ENCODE measurements around the gene PTPN23.

PTPN23 gene

DNA sequence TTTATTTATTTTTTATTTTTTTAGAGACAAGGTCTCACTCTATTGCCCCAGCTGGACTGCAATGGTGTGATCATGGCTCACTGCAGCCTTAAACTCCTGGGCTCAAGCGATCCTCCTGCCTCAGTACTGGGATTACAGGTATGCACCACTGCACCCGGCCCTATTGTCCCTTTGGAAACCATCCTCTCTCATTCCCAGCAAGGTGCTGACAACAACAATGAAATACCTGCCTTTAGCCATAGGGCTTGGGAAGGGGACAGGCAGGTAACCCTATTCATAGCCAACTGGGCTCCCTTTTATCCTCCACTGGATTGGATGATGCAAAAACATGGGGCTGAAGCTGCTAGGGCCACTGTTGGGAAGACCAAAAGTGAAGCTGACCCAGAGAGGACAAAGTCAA, 51.9 kb downstream of the PTPN23 start:
- ATAC-seq, result no peak
- TF ChIP-seq ZC3H10 (CRISPR knock-in tag; IDR thresholded peaks at IDR 0.05) (no peak), ZFP30 (CRISPR knock-in tag; IDR thresholded peaks at IDR 0.05) (no peak)

DNA sequence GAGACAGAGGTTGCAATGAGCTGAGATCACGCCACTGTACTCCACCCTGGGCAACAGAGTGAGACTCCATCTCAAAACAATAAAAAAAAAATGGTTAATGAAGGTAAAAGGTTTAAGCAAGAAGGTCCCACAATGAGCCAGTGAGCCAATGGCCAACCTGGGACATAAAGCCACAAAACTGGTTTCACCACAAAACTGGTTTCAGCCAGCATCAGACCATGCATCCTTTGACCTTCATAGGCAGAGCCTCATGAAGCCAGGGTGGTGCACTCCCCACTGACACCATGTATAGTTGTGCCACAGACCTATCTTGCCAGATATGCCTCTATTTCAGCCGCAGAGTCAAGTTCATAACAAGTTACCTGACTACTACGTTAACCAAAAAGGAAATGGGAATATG, 53.0 kb downstream of the PTPN23 start:
- no peak for ATAC-seq
- TF ChIP-seq BACH2 (CRISPR knock-in tag; IDR thresholded peaks at IDR 0.05; ENCODE audit: borderline replicate concordance) (no peak), CSDC2 (CRISPR knock-in tag; IDR thresholded peaks at IDR 0.05) (no peak), RARB (CRISPR knock-in tag; IDR thresholded peaks at IDR 0.05) (no peak), ZFP3 (CRISPR knock-in tag; IDR thresholded peaks at IDR 0.05) (no peak), ARNTL (CRISPR knock-in tag; IDR thresholded peaks at IDR 0.05; ENCODE audit: borderline replicate concordance, low read depth) (no peak), OSR1 (CRISPR knock-in tag; IDR thresholded peaks at IDR 0.05) (no peak), ESRRG (CRISPR knock-in tag; IDR thresholded peaks at IDR 0.05) (no peak), PPARA (CRISPR knock-in tag; IDR thresholded peaks at IDR 0.05; ENCODE audit: borderline replicate concordance) (no peak), ZFP30 (CRISPR knock-in tag; IDR thresholded peaks at IDR 0.05) (no peak), GLIS3 (CRISPR knock-in tag; IDR thresholded peaks at IDR 0.05) (no peak), TOX (CRISPR knock-in tag; IDR thresholded peaks at IDR 0.05; ENCODE audit: borderline replicate concordance) (no peak), ISL1 (CRISPR knock-in tag; IDR thresholded peaks at IDR 0.05) (no peak)
- TF ChIP-seq, protein P1, sequence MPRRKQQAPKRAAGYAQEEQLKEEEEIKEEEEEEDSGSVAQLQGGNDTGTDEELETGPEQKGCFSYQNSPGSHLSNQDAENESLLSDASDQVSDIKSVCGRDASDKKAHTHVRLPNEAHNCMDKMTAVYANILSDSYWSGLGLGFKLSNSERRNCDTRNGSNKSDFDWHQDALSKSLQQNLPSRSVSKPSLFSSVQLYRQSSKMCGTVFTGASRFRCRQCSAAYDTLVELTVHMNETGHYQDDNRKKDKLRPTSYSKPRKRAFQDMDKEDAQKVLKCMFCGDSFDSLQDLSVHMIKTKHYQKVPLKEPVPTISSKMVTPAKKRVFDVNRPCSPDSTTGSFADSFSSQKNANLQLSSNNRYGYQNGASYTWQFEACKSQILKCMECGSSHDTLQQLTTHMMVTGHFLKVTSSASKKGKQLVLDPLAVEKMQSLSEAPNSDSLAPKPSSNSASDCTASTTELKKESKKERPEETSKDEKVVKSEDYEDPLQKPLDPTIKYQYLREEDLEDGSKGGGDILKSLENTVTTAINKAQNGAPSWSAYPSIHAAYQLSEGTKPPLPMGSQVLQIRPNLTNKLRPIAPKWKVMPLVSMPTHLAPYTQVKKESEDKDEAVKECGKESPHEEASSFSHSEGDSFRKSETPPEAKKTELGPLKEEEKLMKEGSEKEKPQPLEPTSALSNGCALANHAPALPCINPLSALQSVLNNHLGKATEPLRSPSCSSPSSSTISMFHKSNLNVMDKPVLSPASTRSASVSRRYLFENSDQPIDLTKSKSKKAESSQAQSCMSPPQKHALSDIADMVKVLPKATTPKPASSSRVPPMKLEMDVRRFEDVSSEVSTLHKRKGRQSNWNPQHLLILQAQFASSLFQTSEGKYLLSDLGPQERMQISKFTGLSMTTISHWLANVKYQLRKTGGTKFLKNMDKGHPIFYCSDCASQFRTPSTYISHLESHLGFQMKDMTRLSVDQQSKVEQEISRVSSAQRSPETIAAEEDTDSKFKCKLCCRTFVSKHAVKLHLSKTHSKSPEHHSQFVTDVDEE (CRISPR knock-in tag; IDR thresholded peaks at IDR 0.05), result no peak
- TF ChIP-seq, protein P2, sequence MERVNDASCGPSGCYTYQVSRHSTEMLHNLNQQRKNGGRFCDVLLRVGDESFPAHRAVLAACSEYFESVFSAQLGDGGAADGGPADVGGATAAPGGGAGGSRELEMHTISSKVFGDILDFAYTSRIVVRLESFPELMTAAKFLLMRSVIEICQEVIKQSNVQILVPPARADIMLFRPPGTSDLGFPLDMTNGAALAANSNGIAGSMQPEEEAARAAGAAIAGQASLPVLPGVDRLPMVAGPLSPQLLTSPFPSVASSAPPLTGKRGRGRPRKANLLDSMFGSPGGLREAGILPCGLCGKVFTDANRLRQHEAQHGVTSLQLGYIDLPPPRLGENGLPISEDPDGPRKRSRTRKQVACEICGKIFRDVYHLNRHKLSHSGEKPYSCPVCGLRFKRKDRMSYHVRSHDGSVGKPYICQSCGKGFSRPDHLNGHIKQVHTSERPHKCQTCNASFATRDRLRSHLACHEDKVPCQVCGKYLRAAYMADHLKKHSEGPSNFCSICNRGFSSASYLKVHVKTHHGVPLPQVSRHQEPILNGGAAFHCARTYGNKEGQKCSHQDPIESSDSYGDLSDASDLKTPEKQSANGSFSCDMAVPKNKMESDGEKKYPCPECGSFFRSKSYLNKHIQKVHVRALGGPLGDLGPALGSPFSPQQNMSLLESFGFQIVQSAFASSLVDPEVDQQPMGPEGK (CRISPR knock-in tag; IDR thresholded peaks at IDR 0.05; ENCODE audit: borderline replicate concordance), result no peak
- TF ChIP-seq, protein P3, sequence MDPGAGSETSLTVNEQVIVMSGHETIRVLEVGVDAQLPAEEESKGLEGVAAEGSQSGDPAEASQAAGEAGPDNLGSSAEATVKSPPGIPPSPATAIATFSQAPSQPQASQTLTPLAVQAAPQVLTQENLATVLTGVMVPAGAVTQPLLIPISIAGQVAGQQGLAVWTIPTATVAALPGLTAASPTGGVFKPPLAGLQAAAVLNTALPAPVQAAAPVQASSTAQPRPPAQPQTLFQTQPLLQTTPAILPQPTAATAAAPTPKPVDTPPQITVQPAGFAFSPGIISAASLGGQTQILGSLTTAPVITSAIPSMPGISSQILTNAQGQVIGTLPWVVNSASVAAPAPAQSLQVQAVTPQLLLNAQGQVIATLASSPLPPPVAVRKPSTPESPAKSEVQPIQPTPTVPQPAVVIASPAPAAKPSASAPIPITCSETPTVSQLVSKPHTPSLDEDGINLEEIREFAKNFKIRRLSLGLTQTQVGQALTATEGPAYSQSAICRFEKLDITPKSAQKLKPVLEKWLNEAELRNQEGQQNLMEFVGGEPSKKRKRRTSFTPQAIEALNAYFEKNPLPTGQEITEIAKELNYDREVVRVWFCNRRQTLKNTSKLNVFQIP (CRISPR knock-in tag; IDR thresholded peaks at IDR 0.05; ENCODE audit: borderline replicate concordance, low read depth), result no peak
- TF ChIP-seq, protein P4, sequence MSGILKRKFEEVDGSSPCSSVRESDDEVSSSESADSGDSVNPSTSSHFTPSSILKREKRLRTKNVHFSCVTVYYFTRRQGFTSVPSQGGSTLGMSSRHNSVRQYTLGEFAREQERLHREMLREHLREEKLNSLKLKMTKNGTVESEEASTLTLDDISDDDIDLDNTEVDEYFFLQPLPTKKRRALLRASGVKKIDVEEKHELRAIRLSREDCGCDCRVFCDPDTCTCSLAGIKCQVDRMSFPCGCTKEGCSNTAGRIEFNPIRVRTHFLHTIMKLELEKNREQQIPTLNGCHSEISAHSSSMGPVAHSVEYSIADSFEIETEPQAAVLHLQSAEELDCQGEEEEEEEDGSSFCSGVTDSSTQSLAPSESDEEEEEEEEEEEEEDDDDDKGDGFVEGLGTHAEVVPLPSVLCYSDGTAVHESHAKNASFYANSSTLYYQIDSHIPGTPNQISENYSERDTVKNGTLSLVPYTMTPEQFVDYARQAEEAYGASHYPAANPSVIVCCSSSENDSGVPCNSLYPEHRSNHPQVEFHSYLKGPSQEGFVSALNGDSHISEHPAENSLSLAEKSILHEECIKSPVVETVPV (CRISPR knock-in tag; IDR thresholded peaks at IDR 0.05), result no peak
- TF ChIP-seq, protein P5, sequence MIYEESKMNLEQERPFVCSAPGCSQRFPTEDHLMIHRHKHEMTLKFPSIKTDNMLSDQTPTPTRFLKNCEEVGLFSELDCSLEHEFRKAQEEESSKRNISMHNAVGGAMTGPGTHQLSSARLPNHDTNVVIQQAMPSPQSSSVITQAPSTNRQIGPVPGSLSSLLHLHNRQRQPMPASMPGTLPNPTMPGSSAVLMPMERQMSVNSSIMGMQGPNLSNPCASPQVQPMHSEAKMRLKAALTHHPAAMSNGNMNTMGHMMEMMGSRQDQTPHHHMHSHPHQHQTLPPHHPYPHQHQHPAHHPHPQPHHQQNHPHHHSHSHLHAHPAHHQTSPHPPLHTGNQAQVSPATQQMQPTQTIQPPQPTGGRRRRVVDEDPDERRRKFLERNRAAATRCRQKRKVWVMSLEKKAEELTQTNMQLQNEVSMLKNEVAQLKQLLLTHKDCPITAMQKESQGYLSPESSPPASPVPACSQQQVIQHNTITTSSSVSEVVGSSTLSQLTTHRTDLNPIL (CRISPR knock-in tag; IDR thresholded peaks at IDR 0.05; ENCODE audit: low read depth), result no peak

DNA sequence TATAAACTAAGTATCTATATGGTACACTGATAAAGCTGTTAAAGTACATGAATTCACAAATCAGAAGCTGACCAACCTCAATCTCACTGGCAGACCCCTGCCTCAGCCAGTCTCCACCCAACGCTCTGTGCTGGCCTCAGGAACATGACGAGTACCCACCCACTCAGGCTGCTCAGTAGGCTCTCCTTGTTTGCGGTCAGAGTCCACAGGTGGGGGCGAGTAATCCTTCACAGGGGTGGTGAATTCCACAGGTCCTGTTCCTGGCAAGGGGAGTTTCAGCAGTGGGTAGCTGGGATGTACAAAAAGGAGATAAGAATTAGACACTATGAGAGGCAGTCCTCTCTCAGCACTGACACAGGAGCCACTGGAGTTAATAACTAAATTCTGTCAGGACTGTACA, 54.0 kb downstream of the PTPN23 start:
- ATAC-seq, result no peak
- TF ChIP-seq, protein P1 (CRISPR knock-in tag; IDR thresholded peaks at IDR 0.05), result no peak
- TF ChIP-seq ESRRG (CRISPR knock-in tag; IDR thresholded peaks at IDR 0.05), result no peak
- TF ChIP-seq ISL1 (CRISPR knock-in tag; IDR thresholded peaks at IDR 0.05), result no peak
- no peak for TF ChIP-seq ARNTL (CRISPR knock-in tag; IDR thresholded peaks at IDR 0.05; ENCODE audit: borderline replicate concordance, low read depth)
- TF ChIP-seq, protein P3 (CRISPR knock-in tag; IDR thresholded peaks at IDR 0.05; ENCODE audit: borderline replicate concordance, low read depth), result no peak
- TF ChIP-seq, protein P2 (CRISPR knock-in tag; IDR thresholded peaks at IDR 0.05; ENCODE audit: borderline replicate concordance), result no peak
- TF ChIP-seq, protein P5 (CRISPR knock-in tag; IDR thresholded peaks at IDR 0.05; ENCODE audit: low read depth), result no peak
- TF ChIP-seq ZNF565 (CRISPR knock-in tag; conservative IDR thresholded peaks at IDR 0.05; ENCODE audit: low read depth), result no peak
- no peak for TF ChIP-seq SNAI2 (CRISPR knock-in tag; IDR thresholded peaks at IDR 0.05)
